Activated B cell treated with CpG ODN at 0.5 μM for 24 hours (primary cell): ENCODE data around the gene TBC1D10A. TPM values are rescaled to one million over a fixed set of nuclear protein-coding genes. Genes with fewer than 3 reads are reported as not detected.

ENCODE experiments used
- ATAC-seq: fragments of 200-7000 bp; cut with Tn5 transposase; one replicate; pipeline ENCODE4 v1.10.0; 2021; ENCODE audit warnings: low read depth, mild to moderate bottlenecking, moderate library complexity
- CTCF ChIA-PET: fragments of 350-600 bp; sonication (Branson Sonifier 250); formaldehyde crosslinking; loops from one replicate; lab custom pipeline; 2021; ENCODE audit warnings: antibody characterized with exemption; lab: Charles Lee
- POLR2A ChIA-PET: fragments of 350-600 bp; sonication (Branson Sonifier 250); formaldehyde crosslinking; loops from one replicate; lab custom pipeline; 2021; ENCODE audit warnings: antibody characterized with exemption; lab: Charles Lee
- DNase-seq: peaks from one replicate; pipeline ENCODE4 v3.0.0; 2022
- H3K27ac Mint-ChIP-seq: one replicate; pipeline ENCODE4 v1.8.0; 2020; ENCODE audit warnings: mixed read lengths
- H3K27me3 Mint-ChIP-seq: one replicate; pipeline ENCODE4 v1.8.0; 2021; ENCODE audit warnings: mixed read lengths
- H3K36me3 Mint-ChIP-seq: one replicate; pipeline ENCODE4 v1.8.0; 2021; ENCODE audit warnings: low read depth, mixed read lengths
- H3K4me1 Mint-ChIP-seq: one replicate; pipeline ENCODE4 v1.8.0; 2021; ENCODE audit warnings: mixed read lengths
- H3K4me3 Mint-ChIP-seq: one replicate; pipeline ENCODE4 v1.8.0; 2020; ENCODE audit warnings: mild to moderate bottlenecking, mixed read lengths
- H3K9me3 Mint-ChIP-seq: one replicate; pipeline ENCODE4 v1.8.0; 2020; ENCODE audit warnings: mixed read lengths
- intact Hi-C: fragments of 100-400 bp; cut with micrococcal nuclease; formaldehyde crosslinking; loops from one replicate; pipeline ENCODE4 v1.15.1; 2024
- total RNA-seq: library from RNA; stranded (reverse); gene quantifications from 2 replicates; pipeline ENCODE4 v1.2.3, GENCODE V29; 2022
- TF ChIP-seq, protein P1 (sequence below): fragments of 200-600 bp; IDR thresholded peaks from one replicate; pipeline ENCODE4 v1.8.0; 2022; ENCODE audit warnings: antibody characterized with exemption, mild to moderate bottlenecking

TBC1D10A gene, protein sequence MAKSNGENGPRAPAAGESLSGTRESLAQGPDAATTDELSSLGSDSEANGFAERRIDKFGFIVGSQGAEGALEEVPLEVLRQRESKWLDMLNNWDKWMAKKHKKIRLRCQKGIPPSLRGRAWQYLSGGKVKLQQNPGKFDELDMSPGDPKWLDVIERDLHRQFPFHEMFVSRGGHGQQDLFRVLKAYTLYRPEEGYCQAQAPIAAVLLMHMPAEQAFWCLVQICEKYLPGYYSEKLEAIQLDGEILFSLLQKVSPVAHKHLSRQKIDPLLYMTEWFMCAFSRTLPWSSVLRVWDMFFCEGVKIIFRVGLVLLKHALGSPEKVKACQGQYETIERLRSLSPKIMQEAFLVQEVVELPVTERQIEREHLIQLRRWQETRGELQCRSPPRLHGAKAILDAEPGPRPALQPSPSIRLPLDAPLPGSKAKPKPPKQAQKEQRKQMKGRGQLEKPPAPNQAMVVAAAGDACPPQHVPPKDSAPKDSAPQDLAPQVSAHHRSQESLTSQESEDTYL
- 20.1 and 20.4 TPM in 2 replicates for total RNA-seq

GRCh38 chr22:30326706-30327362 is at the start of gene TBC1D10A:
TSS of gene TBC1D10A (minus strand) at chr22:30326941. CDS start at chr22:30326881, 60 bp downstream.
- Mint-ChIP-seq H3K36me3 (peaks cover 19% of the 10 kb centered on the region), H3K4me3 (peak within 1 kb of the TSS; percentile 86), H3K4me1 (peaks cover 45% of the 10 kb centered on the region), H3K9me3 (no peaks in the 10 kb centered on the region), H3K27ac (peak within 1 kb of the TSS; percentile 82), H3K27me3 (no peaks in the 10 kb centered on the region)
- TF ChIP-seq, protein P1, sequence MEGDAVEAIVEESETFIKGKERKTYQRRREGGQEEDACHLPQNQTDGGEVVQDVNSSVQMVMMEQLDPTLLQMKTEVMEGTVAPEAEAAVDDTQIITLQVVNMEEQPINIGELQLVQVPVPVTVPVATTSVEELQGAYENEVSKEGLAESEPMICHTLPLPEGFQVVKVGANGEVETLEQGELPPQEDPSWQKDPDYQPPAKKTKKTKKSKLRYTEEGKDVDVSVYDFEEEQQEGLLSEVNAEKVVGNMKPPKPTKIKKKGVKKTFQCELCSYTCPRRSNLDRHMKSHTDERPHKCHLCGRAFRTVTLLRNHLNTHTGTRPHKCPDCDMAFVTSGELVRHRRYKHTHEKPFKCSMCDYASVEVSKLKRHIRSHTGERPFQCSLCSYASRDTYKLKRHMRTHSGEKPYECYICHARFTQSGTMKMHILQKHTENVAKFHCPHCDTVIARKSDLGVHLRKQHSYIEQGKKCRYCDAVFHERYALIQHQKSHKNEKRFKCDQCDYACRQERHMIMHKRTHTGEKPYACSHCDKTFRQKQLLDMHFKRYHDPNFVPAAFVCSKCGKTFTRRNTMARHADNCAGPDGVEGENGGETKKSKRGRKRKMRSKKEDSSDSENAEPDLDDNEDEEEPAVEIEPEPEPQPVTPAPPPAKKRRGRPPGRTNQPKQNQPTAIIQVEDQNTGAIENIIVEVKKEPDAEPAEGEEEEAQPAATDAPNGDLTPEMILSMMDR = no peak
- POLR2A ChIA-PET = interaction anchor here (0.6 to 6.2 kb wide), 19 partner anchors 9 to 964 kb away, joined by 3 to 92 read pairs (median 6); partner anchors contain the start of genes CASTOR1, CCDC157, MORC2 and MTFP1
- CTCF ChIA-PET = interaction anchor here (0.8 to 7.5 kb wide), 6 partner anchors 9 to 59 kb away, joined by 3 to 83 read pairs (median 4); partner anchors contain the start of gene CASTOR1
- ATAC-seq (peak; percentile 94), DNase-seq (peak; percentile 83)
- intact Hi-C loops = loop anchor here (1.0 to 2.0 kb wide), 7 partner anchors 17 to 96 kb away; partner anchors contain the start of genes CASTOR1, RNF215 and SF3A1

DNA sequence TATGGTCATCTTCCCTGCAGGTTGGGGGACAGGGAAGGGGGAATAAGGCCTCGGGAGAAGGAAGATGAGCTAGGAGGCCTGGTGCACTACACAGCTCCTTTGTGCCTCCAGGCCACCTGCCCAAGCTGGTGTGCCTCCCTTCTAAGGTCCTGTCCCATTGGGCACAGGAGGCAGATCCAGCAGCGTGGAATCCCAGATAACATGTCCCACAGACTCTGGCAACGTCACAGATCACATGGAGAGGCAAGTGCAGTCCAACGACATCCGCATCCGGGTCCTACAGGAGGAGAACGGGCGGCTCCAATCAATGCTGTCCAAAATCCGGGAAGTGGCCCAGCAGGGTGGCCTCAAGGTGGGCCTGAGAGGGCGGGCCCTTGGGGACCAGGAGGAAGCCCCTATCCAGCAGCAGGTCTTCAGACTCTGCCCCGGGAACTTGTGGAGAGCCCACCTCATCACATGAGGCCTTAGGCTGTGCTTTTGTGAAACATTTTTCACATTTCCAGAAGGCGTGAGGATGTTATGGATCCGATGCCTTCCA is 48.6 kb upstream of the TBC1D10A start:
- POLR2A ChIA-PET = no interaction called here
- TF ChIP-seq, protein P1 = no peak
- no peak for DNase-seq
- no peak for ATAC-seq
- CTCF ChIA-PET = no interaction called here
- no peaks in the 10 kb centered on the region for H3K27me3 Mint-ChIP-seq
- H3K36me3 Mint-ChIP-seq = no peaks in the 10 kb centered on the region
- H3K27ac Mint-ChIP-seq = no peak overlapping the region
- intact Hi-C loops = no loop called here
- peaks cover 3% of the 10 kb centered on the region for H3K4me1 Mint-ChIP-seq
- H3K9me3 Mint-ChIP-seq = no peaks in the 10 kb centered on the region
- H3K4me3 Mint-ChIP-seq = no peak overlapping the region

DNA sequence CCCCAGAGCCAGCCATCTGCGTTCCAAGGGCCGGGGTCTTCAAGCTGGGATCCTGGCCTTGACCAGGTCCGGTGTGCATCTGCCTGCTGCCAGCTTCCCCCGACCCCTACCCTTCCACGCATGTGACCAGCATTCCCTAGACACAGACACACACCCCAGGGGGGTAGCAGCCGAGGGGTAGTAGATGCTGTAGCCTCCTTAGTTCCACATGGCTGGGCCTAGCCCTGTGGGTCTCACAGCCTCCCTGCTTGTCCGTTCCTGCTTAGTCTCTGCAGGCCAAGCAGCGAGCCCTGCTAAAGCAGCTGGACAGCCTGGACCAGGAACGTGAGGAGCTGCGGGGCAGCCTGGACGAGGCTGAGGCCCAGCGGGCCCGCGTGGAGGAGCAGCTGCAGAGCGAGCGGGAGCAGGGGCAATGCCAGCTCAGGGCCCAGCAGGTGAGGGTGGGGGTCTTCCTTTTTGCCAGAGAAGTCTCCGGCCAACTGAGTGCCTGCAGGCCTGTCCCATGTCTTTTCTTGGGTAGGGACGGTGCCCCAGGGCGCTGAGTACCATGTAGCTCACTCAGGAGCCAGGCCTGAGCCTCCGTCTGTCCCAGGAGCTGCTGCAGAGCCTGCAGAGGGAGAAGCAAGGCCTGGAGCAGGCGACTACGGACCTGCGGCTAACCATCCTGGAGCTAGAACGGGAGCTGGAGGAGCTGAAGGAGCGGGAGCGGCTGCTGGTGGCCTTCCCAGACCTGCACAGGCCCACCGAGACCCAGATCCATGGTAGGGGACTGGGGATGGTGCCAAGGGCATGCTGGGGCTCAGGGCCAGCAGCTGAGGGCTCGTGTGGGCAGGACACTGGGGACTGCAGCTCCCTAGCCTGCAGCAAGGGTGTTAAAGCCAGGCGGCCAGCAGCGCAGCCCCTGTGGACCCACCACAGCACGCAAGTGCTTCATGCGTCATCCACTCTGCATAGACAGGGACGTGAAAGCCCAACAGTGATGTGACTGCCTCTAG is 46.9 kb upstream of the TBC1D10A start:
- H3K27me3 Mint-ChIP-seq = no peaks in the 10 kb centered on the region
- no peak for ATAC-seq

DNA sequence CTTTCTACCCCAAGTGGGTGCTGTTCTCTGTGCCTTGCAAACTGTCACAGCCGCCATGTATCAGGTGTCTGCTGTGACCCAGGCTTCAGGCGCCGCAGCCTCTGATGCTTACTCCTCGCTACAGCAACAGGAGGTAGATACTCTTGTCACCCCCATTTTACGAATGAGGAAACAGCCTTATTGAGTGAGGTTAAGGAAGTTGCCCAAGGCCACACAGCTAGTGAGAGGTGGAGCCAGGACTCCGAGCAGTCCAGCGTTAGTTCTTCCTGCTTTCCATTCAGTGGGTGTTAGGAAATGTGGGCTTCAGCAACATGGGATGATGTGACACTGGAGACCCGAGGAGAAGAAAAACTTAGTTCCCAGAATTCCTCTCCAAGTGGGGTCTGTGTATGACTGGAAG is 46.2 kb upstream of the TBC1D10A start:
- no peak overlapping the region for H3K4me3 Mint-ChIP-seq
- intact Hi-C loops = no loop called here
- ATAC-seq (no peak), DNase-seq (no peak)
- H3K9me3 Mint-ChIP-seq = no peaks in the 10 kb centered on the region
- H3K27ac Mint-ChIP-seq = no peak overlapping the region
- H3K27me3 Mint-ChIP-seq = no peaks in the 10 kb centered on the region
- H3K4me1 Mint-ChIP-seq = no peaks in the 10 kb centered on the region
- POLR2A ChIA-PET = no interaction called here
- TF ChIP-seq, protein P1 = no peak
- CTCF ChIA-PET = no interaction called here
- H3K36me3 Mint-ChIP-seq = peaks cover 1% of the 10 kb centered on the region

More for the DNA sequence above, 46.9 kb upstream of the TBC1D10A start:
- no peak for DNase-seq
- Mint-ChIP-seq H3K4me1 (no peaks in the 10 kb centered on the region), H3K9me3 (no peaks in the 10 kb centered on the region), H3K36me3 (peaks cover 1% of the 10 kb centered on the region), H3K4me3 (no peak overlapping the region), H3K27ac (no peak overlapping the region)
- ChIA-PET POLR2A (no interaction called here), CTCF (no interaction called here)
- TF ChIP-seq, protein P1 = no peak
- intact Hi-C loops = no loop called here
